ENCODE measurements around the gene R3HDM2.
A peak's percentile ranks its signal among the peaks of the same experiment; 100 is the strongest.
"Not testable (repeated sequence)": the region's sequence is repeated elsewhere in the genome, so short reads cannot be mapped to it uniquely, and the experiment has no call there.

The R3HDM2 gene

DNA sequence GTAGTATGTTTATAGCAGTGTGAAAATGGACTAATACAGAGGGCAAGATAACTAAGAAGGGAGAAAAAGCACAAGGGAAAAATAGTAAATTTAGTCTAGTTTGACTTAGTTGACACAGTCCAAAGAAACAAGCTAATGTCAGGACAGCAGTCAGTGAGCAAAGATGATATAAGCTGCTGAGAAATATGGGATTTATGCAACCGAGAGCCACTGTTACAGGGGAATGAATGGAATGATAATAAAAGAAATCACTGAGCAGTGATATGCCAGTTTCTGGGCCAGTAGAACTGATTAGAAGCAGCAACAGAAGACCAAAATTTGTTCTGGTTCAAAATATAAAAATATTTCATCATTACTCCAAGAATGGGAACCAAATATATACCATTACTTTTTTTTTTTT lies 60.1 kb downstream of the R3HDM2 start:
- no peak for DNase-seq

DNA sequence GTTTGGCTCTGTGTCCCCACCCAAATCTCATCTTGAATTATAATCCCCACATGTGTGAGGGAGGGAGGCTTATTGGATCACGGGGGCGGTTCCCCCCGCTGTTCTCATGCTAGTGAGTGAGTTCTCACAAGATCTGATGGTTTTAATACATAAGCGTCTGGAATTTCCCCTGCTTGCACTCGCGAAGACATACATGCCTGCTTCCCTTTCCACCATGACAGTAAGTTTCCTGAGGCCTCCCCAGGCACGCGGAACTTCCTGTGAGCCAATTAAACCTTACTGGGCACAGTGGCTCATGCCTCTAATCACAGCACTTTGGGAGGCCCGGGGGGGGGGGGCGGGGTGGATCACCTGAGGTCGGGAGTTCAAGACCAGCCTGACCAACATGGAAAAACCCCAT lies 60.8 kb downstream of the R3HDM2 start:
- no peak for DNase-seq

DNA sequence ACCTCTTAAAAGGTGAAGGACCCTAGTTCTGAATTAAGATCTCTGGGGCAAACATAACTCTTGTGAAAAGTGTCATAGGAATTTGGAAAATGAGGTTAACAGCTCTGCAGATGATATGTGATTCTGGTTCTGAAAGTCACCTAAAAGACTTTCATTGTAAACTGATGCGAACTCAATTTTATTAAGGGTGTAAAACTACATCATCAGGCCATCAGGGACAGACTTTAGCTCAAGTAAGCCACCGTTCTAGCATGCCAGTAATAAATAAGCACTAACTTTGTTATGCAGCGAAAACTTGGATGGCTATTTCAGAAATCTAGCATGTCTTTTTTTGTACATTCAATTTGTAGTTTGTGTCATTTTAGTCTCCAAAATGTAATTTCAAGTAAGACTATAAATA lies 61.6 kb downstream of the R3HDM2 start:
- no peak for DNase-seq

DNA sequence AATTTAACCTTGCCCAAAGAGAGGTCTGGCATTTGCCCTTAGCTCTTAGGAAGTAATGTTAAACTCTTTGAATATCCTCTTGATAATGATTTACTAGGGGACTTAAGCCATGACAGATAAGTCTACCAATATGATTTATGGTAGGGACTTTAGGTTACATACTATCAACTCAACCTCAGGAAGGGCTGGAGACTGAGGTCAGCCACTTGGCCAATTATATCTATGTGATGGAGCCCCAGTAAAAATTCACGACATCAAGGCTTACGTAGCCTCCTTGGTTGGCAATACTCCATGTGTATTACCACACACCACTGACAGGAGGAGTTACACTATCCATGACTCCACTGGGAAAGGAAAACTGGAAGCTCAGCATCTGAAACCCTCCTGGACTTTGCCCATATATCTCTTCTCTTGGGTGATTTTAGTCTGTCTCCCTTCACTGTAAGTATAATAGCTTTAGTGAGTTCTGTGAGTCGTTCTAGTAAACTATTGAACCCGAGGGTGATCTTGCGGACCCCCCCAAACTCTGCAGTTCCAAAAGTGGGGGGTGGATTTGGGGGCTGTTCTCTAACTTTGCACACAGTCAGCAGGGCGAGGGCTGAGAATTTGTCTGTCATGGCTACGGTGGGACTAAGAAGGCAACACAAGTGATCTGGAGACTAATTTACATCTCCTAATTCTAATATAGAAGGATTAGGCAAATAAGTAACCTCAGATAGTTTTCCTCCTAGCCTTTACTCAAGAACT lies 62.3 kb downstream of the R3HDM2 start:
- DNase-seq: no peak

DNA sequence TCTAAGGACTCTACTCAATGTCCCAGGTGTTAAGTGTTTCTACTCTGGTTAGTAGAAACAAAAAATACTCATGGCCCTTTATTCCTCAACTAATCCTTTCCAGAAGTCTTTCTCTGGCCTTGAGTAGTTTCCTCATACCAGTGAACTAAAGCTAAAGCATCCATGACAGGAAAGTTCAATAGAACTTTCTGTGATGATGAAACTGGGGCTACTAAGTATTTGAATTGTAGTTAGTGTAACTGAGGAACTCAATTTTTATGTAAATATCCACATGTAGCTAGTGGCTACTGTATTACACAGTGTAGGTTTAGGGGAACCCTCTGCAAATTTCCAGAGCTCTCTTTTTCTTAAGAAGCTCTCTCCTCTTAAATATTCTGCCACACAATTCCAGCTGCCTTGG lies 63.7 kb downstream of the R3HDM2 start:
- DNase-seq: no peak

DNA sequence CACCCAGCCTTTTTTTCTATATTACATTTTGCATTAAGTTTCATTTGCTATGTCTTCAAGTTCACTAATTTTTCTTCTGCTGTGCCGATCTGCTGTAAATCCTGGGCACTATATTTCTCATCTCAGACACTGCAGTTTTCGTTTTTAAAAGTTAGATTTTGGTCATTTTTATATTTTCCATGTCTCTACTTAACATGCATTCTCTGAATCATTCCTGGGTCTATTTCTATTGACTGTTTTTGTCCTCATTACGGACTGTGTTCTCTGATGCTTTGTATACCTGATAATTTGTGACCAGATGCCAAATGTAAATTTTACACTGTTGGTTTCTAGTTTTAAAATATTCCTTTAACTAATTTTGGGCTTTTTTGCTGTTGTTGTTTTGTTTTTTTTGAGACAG lies 64.5 kb downstream of the R3HDM2 start:
- DNase-seq: no peak

DNA sequence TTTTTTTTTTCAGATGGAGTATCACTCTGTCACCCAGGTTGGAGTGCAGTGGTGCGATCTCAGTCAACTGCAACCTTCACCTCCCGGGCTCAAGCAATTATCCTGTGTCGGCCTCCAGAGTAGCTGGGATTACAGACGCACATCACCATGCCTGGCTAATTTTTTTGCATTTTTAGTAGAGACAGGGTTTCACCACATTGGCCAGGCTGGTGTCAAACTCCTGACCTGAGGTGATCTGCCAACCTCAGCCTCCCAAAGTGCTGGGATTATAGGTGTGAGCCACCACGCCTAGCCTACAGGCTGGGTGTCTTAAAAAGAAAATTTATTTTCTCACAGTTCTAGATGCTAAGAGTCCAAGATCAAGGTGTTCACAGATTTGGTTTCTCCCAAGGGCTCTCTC lies 66.7 kb downstream of the R3HDM2 start:
- DNase-seq: not testable (repeated sequence)

DNA sequence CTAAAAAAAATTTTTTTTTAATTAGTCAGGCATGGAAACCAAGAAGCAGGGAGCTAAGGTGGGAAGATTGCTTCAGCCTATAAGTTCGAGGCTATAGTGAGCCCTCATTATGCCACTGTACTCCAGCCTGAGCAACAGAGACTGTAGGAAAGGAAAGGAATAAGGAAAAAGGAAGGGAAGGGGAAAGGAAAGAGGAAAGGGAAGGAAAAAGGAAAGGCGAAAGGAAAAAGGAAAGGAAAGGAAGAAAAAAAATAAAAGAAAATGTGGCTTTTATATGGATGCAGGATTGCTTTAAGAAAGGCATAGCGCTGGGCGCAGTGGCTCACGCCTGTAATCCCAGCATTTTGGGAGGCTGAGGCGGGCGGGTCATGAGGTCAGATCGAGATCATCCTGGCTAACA lies 70.4 kb downstream of the R3HDM2 start:
- DNase-seq: no peak

DNA sequence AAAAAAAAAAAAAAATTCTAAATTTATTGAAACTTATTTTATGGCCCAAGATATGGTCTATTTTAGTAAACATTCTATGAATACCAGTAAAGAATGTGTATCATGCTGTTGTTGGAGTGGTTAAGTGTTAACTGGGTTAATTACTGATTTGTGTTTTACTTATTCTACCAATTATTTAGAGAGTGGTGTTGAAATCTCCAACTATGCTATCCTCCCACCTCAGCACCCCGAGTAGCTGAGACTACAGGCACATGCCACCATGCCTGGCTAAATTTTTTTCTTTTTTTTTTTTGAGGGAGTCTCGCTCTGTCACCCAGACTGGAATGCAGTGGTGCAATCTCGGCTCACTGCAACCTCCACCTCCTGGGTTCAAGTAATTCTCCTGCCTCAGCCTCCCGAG lies 72.2 kb downstream of the R3HDM2 start:
- DNase-seq: no peak

DNA sequence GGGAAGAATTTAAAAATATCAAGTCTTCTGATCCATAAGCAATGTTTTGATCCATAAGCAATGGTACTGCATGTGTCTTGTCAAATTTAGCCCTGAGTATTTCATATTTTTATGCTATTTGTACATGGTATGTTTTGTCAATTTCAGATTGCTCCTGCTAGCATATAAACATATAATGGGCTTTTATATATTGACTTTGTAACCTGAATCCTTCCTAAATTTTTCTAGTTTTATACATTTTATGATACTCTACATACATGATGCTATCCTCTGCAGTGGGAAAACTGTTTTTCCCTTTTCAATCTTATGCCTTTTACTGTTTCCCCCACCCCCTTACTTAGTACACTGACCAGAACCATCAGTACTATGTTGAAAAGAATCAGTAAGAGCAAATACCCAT lies 75.1 kb downstream of the R3HDM2 start:
- DNase-seq: no peak

DNA sequence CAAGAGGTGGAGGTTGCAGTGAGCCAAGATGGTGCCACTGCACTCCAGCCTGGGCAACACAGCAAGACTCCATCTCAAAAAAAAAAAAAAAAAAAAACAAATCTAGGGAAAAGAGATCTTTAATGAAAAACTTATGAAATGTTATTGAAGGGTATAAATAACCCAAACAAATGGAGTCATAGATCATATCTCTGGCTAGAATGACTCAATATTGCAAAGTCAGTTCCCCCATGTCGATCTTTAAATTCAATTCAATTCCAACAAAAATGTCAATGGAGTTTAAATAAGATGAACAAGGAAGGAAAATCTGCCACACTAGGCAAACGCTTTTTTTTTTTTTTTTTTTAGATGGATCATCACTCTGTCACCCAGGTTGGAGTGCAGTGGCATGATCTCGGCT lies 78.7 kb downstream of the R3HDM2 start:
- DNase-seq: no peak

DNA sequence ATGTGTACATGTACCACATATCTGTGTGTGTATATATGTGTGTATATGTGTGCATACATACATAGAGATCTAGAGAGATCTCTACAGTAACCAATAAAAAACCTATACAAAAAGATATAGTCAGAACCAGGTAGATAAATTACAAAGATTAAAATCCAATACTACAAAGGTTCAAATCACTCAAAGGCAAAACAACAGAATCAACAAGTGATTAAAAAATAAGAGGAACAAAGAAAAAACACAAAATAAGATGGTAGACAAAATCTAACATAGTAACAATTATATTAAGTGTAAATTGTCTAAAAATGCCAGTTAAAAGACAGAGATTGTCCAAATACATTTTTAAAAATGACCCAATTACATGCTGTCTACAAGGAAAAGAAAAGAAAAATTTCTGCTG lies 83.6 kb downstream of the R3HDM2 start:
- DNase-seq: no peak

DNA sequence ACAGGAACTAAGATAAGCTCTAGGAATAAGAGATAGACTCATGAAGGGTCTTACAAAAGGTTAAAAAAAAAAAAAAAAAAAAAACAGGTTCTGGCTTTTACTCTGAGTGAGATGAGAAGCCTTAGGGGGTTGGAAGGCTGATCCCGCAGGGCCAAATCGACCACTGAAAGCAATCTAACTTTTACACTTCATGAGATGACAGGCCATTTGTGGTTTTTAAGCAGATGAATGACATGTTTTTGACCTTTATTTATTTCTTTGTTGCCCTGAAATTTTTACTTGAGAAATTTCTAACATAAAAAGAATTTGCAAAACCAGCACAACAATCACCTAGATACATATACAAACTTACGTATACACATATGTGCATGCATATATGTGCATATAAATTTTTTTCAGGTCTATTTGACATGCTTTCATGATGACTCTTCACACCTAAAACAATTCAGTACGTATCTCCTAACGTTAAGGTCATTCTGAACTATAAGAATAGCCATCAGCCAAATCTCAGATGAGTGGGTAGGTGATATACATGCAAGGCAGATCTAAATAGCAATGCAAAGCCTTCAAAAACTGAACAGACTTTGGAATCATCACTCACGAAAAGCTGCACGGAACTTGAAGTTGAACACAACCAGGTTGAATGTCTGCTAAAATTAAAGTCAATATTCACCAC lies 87.0 kb downstream of the R3HDM2 start:
- no peak for DNase-seq

DNA sequence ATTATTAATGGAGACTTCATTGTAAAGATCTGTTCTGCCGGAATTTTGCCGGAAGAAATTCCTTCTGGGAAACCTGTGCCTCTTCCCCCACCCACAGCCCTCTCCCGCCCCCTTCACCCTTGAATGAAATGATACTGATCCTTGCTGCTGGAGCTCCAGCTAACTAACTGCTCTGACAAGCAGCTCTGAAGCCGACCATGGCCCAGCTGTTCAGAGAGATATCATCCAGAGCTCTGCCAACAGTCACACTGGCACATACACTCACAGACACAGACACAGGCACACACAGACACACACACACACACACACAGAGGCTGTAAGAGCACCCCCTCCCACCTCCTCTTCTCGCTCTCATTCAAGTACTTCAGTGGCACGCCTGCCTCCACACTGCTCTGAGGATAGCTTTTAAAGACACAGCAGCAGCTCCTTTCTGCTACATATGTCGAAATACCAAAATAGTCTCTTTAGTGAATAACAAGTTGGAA lies 88.6 kb downstream of the R3HDM2 start:
- peak; percentile 41 for DNase-seq

DNA sequence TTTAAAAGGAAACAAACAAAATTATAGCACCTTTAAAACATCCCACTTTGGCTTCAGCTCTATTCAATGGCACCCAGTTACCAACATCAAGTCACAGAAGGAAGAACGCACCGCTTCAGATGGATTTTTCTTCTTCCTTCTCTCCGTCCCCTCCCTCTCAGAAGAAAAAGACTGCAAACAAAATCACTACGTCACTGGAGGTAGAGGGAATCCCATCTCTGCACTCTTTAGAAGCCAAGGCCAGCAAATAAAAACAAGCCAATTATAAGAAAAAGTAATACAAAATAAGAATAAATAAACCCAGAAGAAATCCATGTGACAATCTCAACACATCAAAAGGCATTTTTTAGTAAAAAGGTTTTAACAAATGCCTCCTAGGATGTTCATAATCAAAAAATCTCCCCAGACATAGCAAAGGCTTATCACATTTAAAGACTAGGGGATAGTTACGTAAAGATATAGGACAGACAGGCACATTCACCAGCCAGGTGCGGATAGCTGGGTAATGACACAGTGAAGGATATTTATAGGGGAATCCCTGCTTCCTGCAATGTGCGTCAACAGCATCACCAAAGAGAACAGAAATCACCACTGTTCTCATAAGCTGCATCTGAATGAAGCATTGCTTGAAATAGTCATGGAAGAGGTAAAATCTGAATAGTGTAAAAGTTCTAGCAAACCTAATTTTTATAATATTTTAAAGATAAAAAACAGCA lies 89.4 kb downstream of the R3HDM2 start:
- DNase-seq: peak; percentile 32

DNA sequence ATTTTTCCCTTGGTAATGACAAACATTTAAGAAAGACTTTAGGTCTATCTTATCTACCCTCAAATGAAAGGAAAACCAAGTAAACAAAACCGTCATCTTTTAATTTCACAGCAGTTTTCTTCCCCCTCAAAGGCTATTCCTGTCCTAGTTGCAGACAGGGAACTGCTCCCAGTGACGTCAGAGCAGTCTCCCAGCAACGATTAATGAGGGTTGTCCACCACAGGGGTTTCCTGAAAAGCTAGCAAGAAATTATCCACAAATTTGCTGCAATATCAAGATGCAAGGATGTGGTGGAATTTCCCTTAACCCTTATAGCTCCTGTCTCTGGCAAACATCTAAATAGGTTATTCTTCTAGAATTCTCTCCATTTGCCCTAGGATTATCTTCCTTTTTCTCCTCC lies 90.7 kb downstream of the R3HDM2 start:
- peak; percentile 38 for DNase-seq

DNA sequence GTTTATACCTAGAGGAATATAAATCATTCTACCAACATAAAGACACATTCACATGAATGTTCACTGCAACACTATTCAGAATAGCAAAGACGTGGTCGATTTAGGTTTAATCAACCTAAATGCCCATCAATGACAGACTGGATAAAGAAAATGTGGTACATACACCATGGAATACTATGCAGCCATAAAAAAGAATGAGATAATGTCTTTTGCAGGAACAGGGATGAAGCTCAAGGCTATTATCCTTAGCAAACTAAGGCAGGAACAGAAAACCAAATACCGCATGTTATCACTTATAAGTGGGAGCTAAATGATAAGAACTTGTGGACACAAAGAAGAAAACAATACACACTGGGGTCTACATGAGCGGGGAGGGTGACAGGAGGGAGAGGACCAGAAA lies 94.5 kb downstream of the R3HDM2 start:
- not testable (repeated sequence) for DNase-seq

DNA sequence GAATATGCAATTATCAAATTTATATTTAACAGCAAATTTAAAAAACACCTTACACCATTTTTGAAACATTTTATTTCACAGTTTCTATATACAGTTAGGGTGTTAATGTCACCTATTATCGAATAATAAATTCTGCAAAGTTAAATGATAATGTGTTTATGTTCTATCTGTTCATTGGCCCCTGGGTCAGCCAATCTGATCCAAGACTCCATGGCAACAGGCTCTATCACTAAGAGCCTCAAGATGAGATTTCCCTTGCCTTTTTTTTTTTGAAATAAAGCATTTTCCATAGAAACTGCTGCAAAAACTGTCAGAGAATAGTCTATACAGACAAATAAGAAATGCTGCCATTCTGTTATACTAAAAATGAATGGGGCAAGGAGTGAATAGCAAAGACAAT lies 96.6 kb downstream of the R3HDM2 start:
- no peak for DNase-seq

DNA sequence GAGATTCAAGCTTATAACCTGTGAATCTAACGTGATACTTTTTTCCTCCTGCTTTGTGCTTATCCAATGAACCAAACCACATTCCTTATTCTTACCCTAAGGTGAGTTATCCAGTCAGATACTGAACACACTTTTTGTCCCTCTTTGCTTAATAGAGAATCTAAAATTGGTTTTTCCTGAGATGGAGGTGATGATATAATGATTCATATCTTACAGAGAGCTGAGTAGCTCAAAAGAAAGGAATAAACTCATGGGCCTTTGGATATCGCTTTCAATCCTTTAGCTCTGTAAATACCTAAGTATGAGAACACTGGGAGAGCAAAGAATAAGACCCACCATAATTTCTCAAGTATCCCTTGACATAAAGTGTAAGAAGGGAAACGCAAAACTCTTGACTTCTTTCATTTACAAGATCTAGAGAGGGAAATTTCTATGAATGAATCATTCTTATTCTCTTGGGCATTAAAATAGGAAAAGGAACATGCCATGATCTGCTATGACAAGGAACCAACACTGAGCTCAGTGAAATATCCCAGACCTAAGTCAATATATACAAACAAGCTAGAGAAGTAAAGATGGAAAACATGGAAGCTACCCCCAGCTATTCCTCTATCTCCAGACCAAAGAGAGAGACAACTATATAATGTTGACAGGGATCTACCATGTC lies 98.1 kb downstream of the R3HDM2 start:
- DNase-seq: no peak

DNA sequence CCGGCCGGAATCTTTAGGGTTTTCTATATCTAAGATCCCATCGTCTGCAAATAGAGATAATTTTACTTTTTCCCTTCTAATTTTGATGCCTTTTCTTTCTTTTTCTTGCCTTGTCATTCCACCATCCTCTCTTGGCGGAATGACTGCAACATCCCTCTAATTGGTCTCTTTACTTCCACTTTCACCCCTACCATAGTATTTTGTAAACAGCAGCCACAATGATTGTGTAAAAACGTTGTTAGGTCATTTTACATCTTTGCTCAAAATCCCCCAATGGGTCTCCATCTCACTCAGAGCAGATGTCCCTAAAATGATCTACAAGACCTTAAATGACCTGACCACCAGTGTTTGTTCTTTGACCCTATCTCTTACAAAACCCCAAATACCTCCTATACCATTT lies 99.9 kb downstream of the R3HDM2 start:
- no peak for DNase-seq

DNA sequence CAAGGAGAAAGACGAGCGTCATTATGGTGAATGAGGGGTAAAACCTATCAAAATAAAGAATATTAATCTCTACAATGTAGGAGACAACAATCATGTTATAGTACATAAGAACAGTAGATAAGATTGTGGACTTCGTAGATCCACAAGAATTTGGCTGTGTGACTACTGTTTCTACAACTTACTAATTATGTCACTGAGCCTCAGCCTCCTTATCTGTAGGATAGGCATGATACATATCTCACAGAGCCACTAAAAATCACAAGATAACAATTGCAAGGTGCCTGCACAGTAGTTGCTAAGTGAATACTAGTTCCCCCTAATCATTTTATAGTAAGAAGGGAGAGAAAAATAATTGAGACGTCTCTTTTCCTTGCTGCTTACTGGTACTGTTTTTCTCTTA lies 101.6 kb downstream of the R3HDM2 start:
- no peak for DNase-seq

DNA sequence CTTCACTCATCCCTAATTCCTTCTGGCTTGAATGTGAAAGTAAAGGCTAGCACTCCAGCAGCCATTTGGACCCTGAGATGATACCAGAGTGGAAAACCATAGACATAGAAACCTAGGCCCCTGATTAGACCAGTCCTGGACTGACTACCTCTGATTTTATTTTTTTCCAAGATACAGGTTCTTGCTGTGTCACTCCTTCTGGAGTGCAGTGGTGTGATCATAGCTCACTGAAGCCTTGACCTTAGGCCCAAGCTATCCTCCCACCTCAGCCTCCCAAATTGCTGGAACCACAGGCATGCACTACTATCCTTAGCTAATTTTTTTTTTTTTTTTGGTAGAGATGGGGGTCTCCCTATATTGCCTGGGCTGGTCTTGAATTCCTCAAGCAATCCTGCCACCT lies 105.4 kb downstream of the R3HDM2 start:
- no peak for DNase-seq

DNA sequence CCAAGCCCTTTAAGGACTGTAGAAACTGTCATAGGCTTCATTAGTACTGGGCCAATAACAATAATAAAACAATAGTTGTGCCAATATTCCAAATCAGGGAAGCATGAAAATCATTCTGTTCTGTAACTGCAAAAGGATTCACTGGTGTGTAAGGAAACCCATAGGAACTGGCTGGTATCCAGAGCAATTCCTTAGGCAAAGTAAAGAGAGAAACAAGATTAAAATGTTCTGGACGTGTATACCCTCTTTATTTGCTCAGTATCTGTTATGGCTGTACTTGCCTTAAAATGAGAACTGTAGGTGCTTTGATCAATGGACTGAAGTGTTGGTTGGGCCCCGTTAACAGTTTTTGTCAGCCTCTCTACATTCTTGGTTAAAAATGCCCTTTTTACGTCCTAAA lies 107.4 kb downstream of the R3HDM2 start:
- no peak for DNase-seq

DNA sequence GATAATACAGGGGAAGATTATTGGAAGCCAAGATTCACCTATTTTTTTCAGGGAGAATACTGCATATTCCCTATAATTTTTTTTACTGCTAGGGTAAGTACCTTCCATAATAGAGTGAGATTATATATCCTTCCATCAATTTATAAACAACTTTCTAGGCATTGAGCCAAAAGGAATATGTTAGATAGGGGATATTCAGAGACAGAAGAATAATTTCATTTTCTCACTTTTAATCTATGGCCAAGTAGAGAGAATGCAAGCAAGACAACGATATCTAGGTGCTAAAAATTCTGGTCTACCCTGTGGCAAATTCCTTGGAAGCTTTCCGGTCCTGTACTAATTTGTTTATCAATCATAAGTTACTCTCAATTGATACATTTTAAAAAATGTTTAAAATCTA lies 110.2 kb downstream of the R3HDM2 start:
- no peak for DNase-seq

All from midbrain (tissue), 1 donor.